Thoracic aorta (tissue), 2 donors: ENCODE data around the gene DET1. TPM values are rescaled to one million over a fixed set of nuclear protein-coding genes. Genes with fewer than 3 reads are reported as not detected.

Source experiments
- ATAC-seq: fragments of 150-250 bp; one replicate; pipeline ENCODE4 v1.8.0; 2017; ENCODE audit warnings: low read depth; ENCODE audit not compliant: insufficient number of reproducible peaks, low FRiP score
- DNase-seq: peaks from one replicate; pipeline ENCODE4 v3.0.0-alpha.2; 2020; ENCODE audit warnings: low spot score
- H3K27ac ChIP-seq, 2 donors: fragments of 200-600 bp; sonication (generic); 1 replicate in 1 of 2; 2 replicates in 1 of 2; pipeline ENCODE4 v1.5.1; 2016; ENCODE audit warnings: mild to moderate bottlenecking in 2 of 2, moderate library complexity in 2 of 2
- H3K27me3 ChIP-seq: fragments of 200-600 bp; sonication (generic); replicated peaks from 2 replicates; pipeline ENCODE4 v1.6.0; 2016; ENCODE audit warnings: mild to moderate bottlenecking; ENCODE audit not compliant: insufficient read depth
- H3K36me3 ChIP-seq: fragments of 200-600 bp; sonication (generic); one replicate; pipeline ENCODE4 v1.5.1; 2016
- H3K4me1 ChIP-seq, 2 donors: fragments of 200-600 bp; sonication (generic); 1 replicate in 1 of 2; 2 replicates in 1 of 2; pipeline versions ENCODE4 v1.5.1 to v1.6.0; 2016; ENCODE audit warnings: low read depth in 2 of 2, mild to moderate bottlenecking in 1 of 2; ENCODE audit not compliant: control insufficient read depth in 1 of 2
- H3K4me3 ChIP-seq: fragments of 200-600 bp; sonication (generic); 2 replicates; pipeline ENCODE4 v1.5.1; 2016; ENCODE audit warnings: mild to moderate bottlenecking
- H3K9me3 ChIP-seq: fragments of 200-600 bp; sonication (generic); 2 replicates; pipeline ENCODE4 v1.5.1; 2016
- CTCF ChIP-seq: fragments of 200-600 bp; sonication (generic); IDR thresholded peaks from one replicate; pipeline ENCODE4 v1.5.1; 2019; ENCODE audit warnings: antibody characterized with exemption
- total RNA-seq, 2 donors: library from RNA; depleted of rRNA; stranded (reverse); fragments of >200 nt; gene quantifications; one replicate each; pipeline versions ENCODE4 v1.1.0 to v1.2.3, GENCODE V29; 2016

DET1 gene
- total RNA-seq, 2 donors from 2014 or later: 6.0 to 8.5 TPM

GRCh38 chr15:88579322-88579721 lies 32.8 kb upstream of the DET1 start:
- H3K36me3 ChIP-seq: no peaks in the 10 kb centered on the region
- H3K4me1 ChIP-seq: no peaks in the 10 kb centered on the region
- H3K9me3 ChIP-seq: no peaks in the 10 kb centered on the region
- ATAC-seq (no peak), DNase-seq (no peak)
- H3K27me3 ChIP-seq: no peaks in the 10 kb centered on the region
- no peak for TF ChIP-seq CTCF
- H3K4me3 ChIP-seq: no peak overlapping the region
- no peak overlapping the region for H3K27ac ChIP-seq

GRCh38 chr15:88574655-88575054 lies 28.2 kb upstream of the DET1 start:
- H3K9me3 ChIP-seq: no peaks in the 10 kb centered on the region
- DNase-seq: no peak
- no peak overlapping the region for H3K4me3 ChIP-seq
- no peaks in the 10 kb centered on the region for H3K4me1 ChIP-seq
- TF ChIP-seq CTCF: no peak
- H3K27ac ChIP-seq: no peak overlapping the region
- H3K36me3 ChIP-seq: no peaks in the 10 kb centered on the region
- no peak for ATAC-seq
- H3K27me3 ChIP-seq: no peaks in the 10 kb centered on the region

- no peaks in the 10 kb centered on the region for H3K27me3 ChIP-seq
- H3K36me3 ChIP-seq: no peaks in the 10 kb centered on the region
- ATAC-seq (no peak), DNase-seq (no peak)
- no peak overlapping the region for H3K27ac ChIP-seq
- H3K4me3 ChIP-seq: no peak overlapping the region
- TF ChIP-seq CTCF: no peak
- no peaks in the 10 kb centered on the region for H3K9me3 ChIP-seq
- no peaks in the 10 kb centered on the region for H3K4me1 ChIP-seq
Observed at GRCh38 chr15:88574077-88574476, 27.6 kb upstream of the DET1 start.

- Histone ChIP-seq H3K27ac (no peak overlapping the region), H3K4me3 (no peak overlapping the region), H3K9me3 (no peaks in the 10 kb centered on the region), H3K27me3 (no peaks in the 10 kb centered on the region), H3K36me3 (no peaks in the 10 kb centered on the region), H3K4me1 (no peaks in the 10 kb centered on the region)
- TF ChIP-seq CTCF: no peak
- ATAC-seq (no peak), DNase-seq (no peak)
Observed at GRCh38 chr15:88571852-88572259, 25.4 kb upstream of the DET1 start.

GRCh38 chr15:88571153-88571851 lies 24.8 kb upstream of the DET1 start:
- no peaks in the 10 kb centered on the region for H3K36me3 ChIP-seq
- DNase-seq: no peak
- no peaks in the 10 kb centered on the region for H3K4me1 ChIP-seq
- no peak for ATAC-seq
- H3K27me3 ChIP-seq: no peaks in the 10 kb centered on the region
- no peak overlapping the region for H3K4me3 ChIP-seq
- no peaks in the 10 kb centered on the region for H3K9me3 ChIP-seq
- H3K27ac ChIP-seq: no peak overlapping the region
- TF ChIP-seq CTCF: no peak
